Calu3 (cell line): Measurements from ENCODE around the gene IQSEC3. TPM values are rescaled to one million over a fixed set of nuclear protein-coding genes. Genes with fewer than 3 reads are reported as not detected.

Experiments
- BruUV-seq: library from RNA; stranded (reverse); fragments of 400-500 nt; replicated peaks from 2 replicates; lab custom pipeline; 2021; lab: Mats Ljungman, UMichigan
- CTCF ChIA-PET: fragments of 300-600 bp; sonication (Branson Sonifier 250); formaldehyde crosslinking; loops from one replicate; lab custom pipeline; 2022; ENCODE audit warnings: antibody characterized with exemption; lab: Charles Lee
- DNase-seq: peaks from one replicate; pipeline ENCODE4 v3.0.0; 2022
- H3K27ac Mint-ChIP-seq: one replicate; pipeline ENCODE4 v1.8.0; 2022; ENCODE audit warnings: mixed read lengths; ENCODE audit not compliant: unreplicated experiment
- H3K27me3 Mint-ChIP-seq: one replicate; pipeline ENCODE4 v1.8.0; 2022; ENCODE audit warnings: mixed read lengths; ENCODE audit not compliant: unreplicated experiment
- H3K36me3 Mint-ChIP-seq: one replicate; pipeline ENCODE4 v1.8.0; 2022; ENCODE audit warnings: mild to moderate bottlenecking, moderate library complexity, mixed read lengths; ENCODE audit not compliant: insufficient read depth, unreplicated experiment
- H3K4me1 Mint-ChIP-seq: one replicate; pipeline ENCODE4 v1.8.0; 2022; ENCODE audit warnings: mild to moderate bottlenecking, low read depth, mixed read lengths; ENCODE audit not compliant: unreplicated experiment
- H3K4me3 Mint-ChIP-seq: one replicate; pipeline ENCODE4 v1.8.0; 2022; ENCODE audit warnings: mild to moderate bottlenecking, low read depth, moderate library complexity, mixed read lengths; ENCODE audit not compliant: unreplicated experiment
- H3K9me3 Mint-ChIP-seq: one replicate; pipeline ENCODE4 v1.8.0; 2022; ENCODE audit warnings: low read depth, mixed read lengths; ENCODE audit not compliant: unreplicated experiment
- intact Hi-C: fragments of 100-400 bp; cut with micrococcal nuclease; formaldehyde crosslinking; loops from one replicate; pipeline ENCODE4 v1.10.0; 2022; ENCODE audit not compliant: unreplicated experiment
- total RNA-seq: library from RNA; stranded (reverse); gene quantifications from 2 replicates; pipeline ENCODE4 v1.2.3, GENCODE V29; 2022
- TF ChIP-seq, protein P1 (sequence below): fragments of 200-600 bp; IDR thresholded peaks from one replicate; pipeline ENCODE4 v1.8.0; 2022; ENCODE audit warnings: antibody characterized with exemption; ENCODE audit not compliant: unreplicated experiment

The IQSEC3 gene
- total RNA-seq, 1 experiment from 2014 or later: not detected

DNA sequence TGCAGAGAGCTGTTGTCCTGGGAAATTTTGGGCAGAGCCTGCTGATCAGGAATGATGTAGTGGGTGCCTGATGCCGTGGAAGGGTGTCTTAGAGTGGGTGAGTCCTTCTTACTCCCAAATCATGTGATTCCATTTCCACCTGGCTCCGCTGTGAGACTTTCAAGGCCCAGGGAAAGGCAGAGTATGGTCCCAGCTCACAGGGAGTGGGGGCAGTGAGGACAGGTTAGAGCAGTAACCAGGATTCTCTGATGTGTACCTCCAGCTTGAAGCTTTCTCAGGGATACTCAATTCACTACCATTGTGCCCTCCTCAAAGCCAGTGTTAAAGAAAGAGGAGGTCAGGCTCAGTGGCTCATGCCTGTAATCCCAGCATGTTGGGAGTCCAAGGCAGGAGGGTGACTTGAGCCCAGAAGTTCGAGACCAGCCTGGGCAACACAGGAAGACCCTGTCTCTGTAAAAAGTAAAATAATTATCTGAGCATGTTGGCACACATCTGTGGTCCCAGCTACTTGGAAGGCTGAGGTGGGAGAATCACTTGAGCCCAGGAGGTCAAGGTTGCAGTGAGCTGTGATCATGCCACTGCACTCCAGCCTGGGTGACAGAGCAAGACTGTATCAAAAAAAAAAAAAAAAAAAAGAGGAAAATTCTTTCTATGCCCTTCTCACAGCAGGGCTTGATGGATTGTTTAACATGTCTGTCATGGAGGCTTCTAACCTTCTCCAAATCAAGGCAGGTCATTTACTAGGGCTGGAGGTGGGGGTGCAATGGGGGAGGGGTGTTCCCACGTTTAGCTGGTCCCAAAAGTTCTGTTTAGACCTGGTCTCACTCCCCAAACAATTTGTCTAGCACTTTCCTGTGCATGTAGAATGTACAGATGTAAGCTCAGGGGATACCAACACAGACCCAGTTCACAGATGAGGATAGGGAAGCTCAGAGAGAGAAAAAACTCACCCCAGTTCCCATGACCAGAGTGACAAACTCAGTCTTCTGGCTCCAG, 12.5 kb upstream of the IQSEC3 start:
- intact Hi-C loops: no loop called here
- H3K9me3 Mint-ChIP-seq: peaks cover 3% of the 10 kb centered on the region
- no peak overlapping the region for H3K4me3 Mint-ChIP-seq
- no peaks in the 10 kb centered on the region for H3K4me1 Mint-ChIP-seq
- BruUV-seq: no TSS peak
- CTCF ChIA-PET: no interaction called here
- no peaks in the 10 kb centered on the region for H3K36me3 Mint-ChIP-seq
- TF ChIP-seq, protein P1, sequence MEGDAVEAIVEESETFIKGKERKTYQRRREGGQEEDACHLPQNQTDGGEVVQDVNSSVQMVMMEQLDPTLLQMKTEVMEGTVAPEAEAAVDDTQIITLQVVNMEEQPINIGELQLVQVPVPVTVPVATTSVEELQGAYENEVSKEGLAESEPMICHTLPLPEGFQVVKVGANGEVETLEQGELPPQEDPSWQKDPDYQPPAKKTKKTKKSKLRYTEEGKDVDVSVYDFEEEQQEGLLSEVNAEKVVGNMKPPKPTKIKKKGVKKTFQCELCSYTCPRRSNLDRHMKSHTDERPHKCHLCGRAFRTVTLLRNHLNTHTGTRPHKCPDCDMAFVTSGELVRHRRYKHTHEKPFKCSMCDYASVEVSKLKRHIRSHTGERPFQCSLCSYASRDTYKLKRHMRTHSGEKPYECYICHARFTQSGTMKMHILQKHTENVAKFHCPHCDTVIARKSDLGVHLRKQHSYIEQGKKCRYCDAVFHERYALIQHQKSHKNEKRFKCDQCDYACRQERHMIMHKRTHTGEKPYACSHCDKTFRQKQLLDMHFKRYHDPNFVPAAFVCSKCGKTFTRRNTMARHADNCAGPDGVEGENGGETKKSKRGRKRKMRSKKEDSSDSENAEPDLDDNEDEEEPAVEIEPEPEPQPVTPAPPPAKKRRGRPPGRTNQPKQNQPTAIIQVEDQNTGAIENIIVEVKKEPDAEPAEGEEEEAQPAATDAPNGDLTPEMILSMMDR: no peak
- no peak overlapping the region for H3K27ac Mint-ChIP-seq
- H3K27me3 Mint-ChIP-seq: peaks cover 92% of the 10 kb centered on the region
- DNase-seq: no peak

DNA sequence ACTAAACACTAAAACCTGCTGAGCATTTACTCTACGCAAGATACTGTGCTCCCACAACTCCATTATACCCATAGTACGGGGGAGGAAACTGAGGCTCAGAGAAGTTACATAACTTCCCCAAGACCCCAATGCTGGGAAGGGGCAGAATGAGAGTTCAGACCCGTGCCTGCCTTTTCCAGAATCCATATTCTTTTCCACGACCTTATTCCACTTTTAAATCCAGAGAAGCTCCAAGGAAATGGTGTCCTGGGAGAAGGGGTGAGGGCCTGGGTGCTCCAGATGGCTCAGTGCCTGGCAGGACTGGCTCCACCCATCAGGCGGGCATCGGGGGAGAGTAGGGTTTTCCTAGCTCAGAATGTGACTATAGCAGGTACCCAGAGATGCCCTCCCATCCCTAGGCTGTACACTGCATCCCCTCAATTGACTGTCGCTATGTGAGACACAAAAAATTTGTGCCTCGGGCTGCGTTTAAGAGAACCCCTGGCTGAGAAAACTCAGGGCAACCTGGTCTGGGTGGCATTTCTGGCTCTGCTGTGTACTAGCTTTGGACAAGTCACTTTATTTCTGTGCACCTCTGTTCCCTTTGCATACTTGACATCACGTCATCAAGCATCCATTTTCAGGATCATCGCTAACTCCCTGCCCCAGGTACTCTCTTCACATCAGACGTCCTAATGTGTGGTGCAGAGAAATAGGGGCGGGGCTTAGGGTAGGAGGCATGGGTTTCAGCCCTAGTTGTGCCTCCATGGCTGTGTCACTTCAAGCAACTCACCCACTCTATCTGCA, 11.6 kb upstream of the IQSEC3 start:
- no peaks in the 10 kb centered on the region for H3K4me1 Mint-ChIP-seq
- H3K27ac Mint-ChIP-seq: no peak overlapping the region
- TF ChIP-seq, protein P1: no peak
- intact Hi-C loops: no loop called here
- peaks cover 92% of the 10 kb centered on the region for H3K27me3 Mint-ChIP-seq
- CTCF ChIA-PET: no interaction called here
- no TSS peak for BruUV-seq
- no peak overlapping the region for H3K4me3 Mint-ChIP-seq
- H3K9me3 Mint-ChIP-seq: peaks cover 6% of the 10 kb centered on the region
- H3K36me3 Mint-ChIP-seq: no peaks in the 10 kb centered on the region
- no peak for DNase-seq

DNA sequence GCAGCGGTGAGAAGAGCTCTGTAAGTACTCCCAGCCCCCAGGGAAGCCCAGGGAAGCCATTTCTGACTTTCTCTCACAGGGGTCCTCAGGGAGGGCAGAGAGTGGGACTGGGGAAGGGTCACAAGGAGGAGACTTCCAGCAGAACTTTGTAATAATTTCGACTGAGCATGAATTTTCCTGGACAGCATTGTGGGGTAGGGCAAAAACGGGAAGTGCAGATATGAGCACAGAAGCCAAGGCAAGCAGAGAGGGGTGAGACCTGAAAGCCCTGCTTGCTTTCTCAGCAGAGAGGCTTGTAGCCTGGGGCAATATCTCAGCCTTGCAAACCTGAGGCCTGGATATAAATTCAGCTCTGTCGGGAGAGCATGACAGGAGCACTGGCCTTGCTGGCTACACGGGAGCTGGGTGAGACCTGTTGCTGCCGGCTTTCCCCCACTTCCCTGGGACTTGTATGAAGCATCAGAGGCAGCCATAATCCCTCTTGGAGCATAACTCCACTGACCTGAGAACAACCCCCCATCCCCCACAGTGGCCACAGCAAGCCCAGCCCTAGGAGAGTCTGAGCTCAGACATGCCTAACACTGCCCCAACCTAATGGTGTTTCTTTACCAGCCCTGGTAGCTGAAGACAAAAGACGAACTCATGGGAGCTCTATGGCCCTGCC, 9.8 kb upstream of the IQSEC3 start:
- Mint-ChIP-seq H3K4me3 (no peak overlapping the region), H3K27ac (no peak overlapping the region), H3K27me3 (peaks cover 93% of the 10 kb centered on the region), H3K9me3 (peaks cover 12% of the 10 kb centered on the region), H3K4me1 (no peaks in the 10 kb centered on the region), H3K36me3 (no peaks in the 10 kb centered on the region)
- CTCF ChIA-PET: no interaction called here
- no peak for DNase-seq
- intact Hi-C loops: no loop called here
- TF ChIP-seq, protein P1: no peak
- BruUV-seq: no TSS peak

DNA sequence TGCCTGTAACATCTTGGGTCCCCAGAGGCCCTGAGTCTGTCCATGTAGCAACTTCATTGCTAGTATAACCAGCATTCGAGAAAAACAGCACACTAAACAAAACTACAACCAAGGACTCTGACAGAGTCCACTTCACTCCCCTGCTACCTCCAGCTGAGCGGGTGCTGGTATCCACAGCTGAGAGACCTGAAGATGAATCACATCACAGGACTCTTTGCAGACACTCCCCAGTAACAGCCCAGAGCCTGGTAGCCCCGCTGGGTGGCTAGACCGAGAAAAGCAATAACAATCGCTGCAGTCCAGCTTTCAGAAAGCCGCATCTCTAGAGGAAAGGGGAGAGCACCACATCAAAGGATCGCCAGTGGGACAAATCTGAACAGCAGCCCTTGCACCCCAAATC, 9.0 kb upstream of the IQSEC3 start:
- no peak overlapping the region for H3K27ac Mint-ChIP-seq
- no peak overlapping the region for H3K4me3 Mint-ChIP-seq
- H3K9me3 Mint-ChIP-seq: peaks cover 12% of the 10 kb centered on the region
- H3K36me3 Mint-ChIP-seq: no peaks in the 10 kb centered on the region
- BruUV-seq: no TSS peak
- intact Hi-C loops: no loop called here
- TF ChIP-seq, protein P1: no peak
- H3K4me1 Mint-ChIP-seq: no peaks in the 10 kb centered on the region
- no peak for DNase-seq
- CTCF ChIA-PET: no interaction called here
- H3K27me3 Mint-ChIP-seq: peaks cover 85% of the 10 kb centered on the region
